ENCODE results near the gene GPALPP1. TPM values are rescaled to one million over a fixed set of nuclear protein-coding genes. Genes with fewer than 3 reads are reported as not detected.

The GPALPP1 gene
- total RNA-seq, 2 donors from 2014 or later = 25.8 to 36.4 TPM

DNA sequence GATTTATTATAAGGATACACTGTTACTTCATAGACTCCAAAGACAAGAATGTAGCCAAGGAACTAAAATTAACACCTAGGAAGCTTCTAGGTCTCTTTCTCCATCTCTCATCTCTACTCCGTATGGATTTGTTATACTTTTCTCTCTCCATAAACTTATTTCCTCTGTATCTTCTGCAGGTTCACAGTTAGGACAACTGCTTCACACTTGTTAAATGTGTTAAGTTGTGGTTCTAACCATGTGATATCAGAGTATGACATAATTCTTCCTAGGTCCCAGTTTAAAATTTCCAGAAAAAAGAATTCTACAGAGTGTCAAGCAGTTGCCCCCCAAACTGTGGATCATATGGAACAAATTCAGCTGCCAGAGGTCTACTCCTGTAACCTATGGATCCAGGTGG, 88.7 kb downstream of the GPALPP1 start:
- no peaks in the 10 kb centered on the region for H3K27me3 Mint-ChIP-seq (ENCODE audit: insufficient read depth)
- no peaks in the 10 kb centered on the region for H3K9me3 Mint-ChIP-seq
- no peak for DNase-seq
- no peak overlapping the region for H3K9ac ChIP-seq (ENCODE audit: extremely low read depth, low read length, poor library complexity, severe bottlenecking)
- H3K36me3 Mint-ChIP-seq (ENCODE audit: low read depth) = no peaks in the 10 kb centered on the region
- H3K27ac ChIP-seq (ENCODE audit: low read depth, low read length) = no peak overlapping the region
- no peak overlapping the region for H3K4me3 Mint-ChIP-seq
- H3K27me3 ChIP-seq (ENCODE audit: control insufficient read depth, insufficient read depth, low read length, poor library complexity, severe bottlenecking) = peaks cover 5% of the 10 kb centered on the region
- peaks cover 5% of the 10 kb centered on the region for H3K4me1 Mint-ChIP-seq
- no peaks in the 10 kb centered on the region for H3K36me3 ChIP-seq (ENCODE audit: control insufficient read depth, insufficient read depth, low read length)
- no peaks in the 10 kb centered on the region for H3K4me1 ChIP-seq (ENCODE audit: control insufficient read depth, insufficient read depth, low read length)
- TF ChIP-seq, protein P1, sequence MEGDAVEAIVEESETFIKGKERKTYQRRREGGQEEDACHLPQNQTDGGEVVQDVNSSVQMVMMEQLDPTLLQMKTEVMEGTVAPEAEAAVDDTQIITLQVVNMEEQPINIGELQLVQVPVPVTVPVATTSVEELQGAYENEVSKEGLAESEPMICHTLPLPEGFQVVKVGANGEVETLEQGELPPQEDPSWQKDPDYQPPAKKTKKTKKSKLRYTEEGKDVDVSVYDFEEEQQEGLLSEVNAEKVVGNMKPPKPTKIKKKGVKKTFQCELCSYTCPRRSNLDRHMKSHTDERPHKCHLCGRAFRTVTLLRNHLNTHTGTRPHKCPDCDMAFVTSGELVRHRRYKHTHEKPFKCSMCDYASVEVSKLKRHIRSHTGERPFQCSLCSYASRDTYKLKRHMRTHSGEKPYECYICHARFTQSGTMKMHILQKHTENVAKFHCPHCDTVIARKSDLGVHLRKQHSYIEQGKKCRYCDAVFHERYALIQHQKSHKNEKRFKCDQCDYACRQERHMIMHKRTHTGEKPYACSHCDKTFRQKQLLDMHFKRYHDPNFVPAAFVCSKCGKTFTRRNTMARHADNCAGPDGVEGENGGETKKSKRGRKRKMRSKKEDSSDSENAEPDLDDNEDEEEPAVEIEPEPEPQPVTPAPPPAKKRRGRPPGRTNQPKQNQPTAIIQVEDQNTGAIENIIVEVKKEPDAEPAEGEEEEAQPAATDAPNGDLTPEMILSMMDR (conservative IDR thresholded peaks at IDR 0.05) = no peak
- H3K27ac Mint-ChIP-seq = no peak overlapping the region
- no peak overlapping the region for H3K4me3 ChIP-seq (ENCODE audit: low read length)
- 100% methylated on average over 1 of the region's 1 CpG; no CpG with 5 or more reads in 1 of the 2 experiments for WGBS, 2 experiments (ENCODE audit: insufficient coverage in 1 of 2, insufficient read length in 1 of 2)
- no peaks in the 10 kb centered on the region for H3K9me3 ChIP-seq (ENCODE audit: control insufficient read depth, low read length)

Other genes starting within 250 kb of the GPALPP1 start
- gene NUFIP1, start 67 bp upstream of the GPALPP1 start, total RNA-seq = 10 to 100 TPM; 11.0 to 13.9 TPM
- 10 to 100 TPM; 27.0 to 27.4 TPM for gene GTF2F2, start 131.0 kb downstream of the GPALPP1 start, total RNA-seq
- gene KCTD4, start 211.5 kb downstream of the GPALPP1 start, total RNA-seq = not detected

All from endodermal cell (in vitro differentiated cells).